GM21447 (cell line): ENCODE data around the gene SIAH1.
"Not testable (repeated sequence)": the region's sequence is repeated elsewhere in the genome, so short reads cannot be mapped to it uniquely, and the experiment has no call there.

Experiments
- ATAC-seq: cut with Tn5 transposase; IDR thresholded peaks from one replicate; pipeline ENCODE4 v1.9.1; 2021; ENCODE audit not compliant: unreplicated experiment

The SIAH1 gene

GRCh38 chr16:48393485-48394354 is 8.5 kb upstream of the SIAH1 start:
- no peak for ATAC-seq

GRCh38 chr16:48392407-48392806 is 7.2 kb upstream of the SIAH1 start:
- no peak for ATAC-seq

- no peak for ATAC-seq
These were observed 1.5 kb upstream of the SIAH1 start for GRCh38 chr16:48386559-48387312.

GRCh38 chr16:48384520-48385252 is 527 bp downstream of the SIAH1 start:
- peak; percentile 41 for ATAC-seq

- ATAC-seq = no peak
These were observed 1.2 kb downstream of the SIAH1 start for GRCh38 chr16:48383877-48384519.

GRCh38 chr16:48383009-48383876 is 2.0 kb downstream of the SIAH1 start:
- no peak for ATAC-seq

- ATAC-seq = no peak
These were observed 3.1 kb downstream of the SIAH1 start for GRCh38 chr16:48382131-48382530.

- ATAC-seq = no peak
These were observed 4.0 kb downstream of the SIAH1 start for GRCh38 chr16:48381201-48381600.

GRCh38 chr16:48378836-48379235 is 6.4 kb downstream of the SIAH1 start:
- ATAC-seq = no peak

- no peak for ATAC-seq
These were observed 6.9 kb downstream of the SIAH1 start for GRCh38 chr16:48378276-48378675.

- ATAC-seq = not testable (repeated sequence)
These were observed 7.9 kb downstream of the SIAH1 start for GRCh38 chr16:48377301-48377700.

GRCh38 chr16:48374255-48374654 is 11.0 kb downstream of the SIAH1 start:
- ATAC-seq = no peak

- ATAC-seq = no peak
These were observed 11.8 kb downstream of the SIAH1 start for GRCh38 chr16:48373258-48374029.

GRCh38 chr16:48372744-48373143 is 12.5 kb downstream of the SIAH1 start:
- no peak for ATAC-seq

GRCh38 chr16:48371393-48371780 is 13.8 kb downstream of the SIAH1 start:
- no peak for ATAC-seq

GRCh38 chr16:48370668-48371392 is 14.4 kb downstream of the SIAH1 start:
- not testable (repeated sequence) for ATAC-seq

GRCh38 chr16:48370229-48370628 is 15.0 kb downstream of the SIAH1 start:
- no peak for ATAC-seq

- ATAC-seq = no peak
These were observed 15.4 kb downstream of the SIAH1 start for GRCh38 chr16:48369765-48370164.
